Loucy (cell line): ENCODE results near the gene MTA1.

Experiments used
- CTCF ChIP-seq: fragments of 200-600 bp; sonication (generic); conservative IDR thresholded peaks from 2 replicates; pipeline ENCODE4 v1.5.1; 2014; ENCODE audit warnings: mild to moderate bottlenecking, antibody characterized with exemption, low read length
- EZH2phosphoT487 ChIP-seq: fragments of 200-600 bp; IDR thresholded peaks from 2 replicates; pipeline ENCODE4 v1.6.1; 2018; ENCODE audit warnings: antibody characterized with exemption, mild to moderate bottlenecking, moderate library complexity, borderline replicate concordance

- TF ChIP-seq CTCF (no peak), EZH2phosphoT487 (no peak)
Observed at GRCh38 chr14:105436402-105436801, 16.8 kb downstream of the MTA1 start.
